Keratinocyte (primary cell): Measurements from ENCODE around the gene C4orf46. TPM values are rescaled to one million over a fixed set of nuclear protein-coding genes. Genes with fewer than 3 reads are reported as not detected.

Source experiments
- DNase-seq: peaks from one replicate; pipeline ENCODE4 v3.0.0-alpha.2; 2011; ENCODE audit warnings: low read depth, missing footprints, low spot score
- FAIRE-seq: peaks from 2 replicates; lab custom pipeline; 2011; peaks lifted over from hg19 to GRCh38; lab: Jason Lieb, UNC
- H2AFZ ChIP-seq: 2 replicates; pipeline ENCODE4 v1.6.0; 2012; ENCODE audit warnings: low read length, control low read depth, inconsistent platforms; ENCODE audit not compliant: control insufficient read depth
- H3K27ac ChIP-seq: 2 replicates; pipeline ENCODE4 v1.5.1; 2011; ENCODE audit warnings: low read length; ENCODE audit not compliant: control insufficient read depth, insufficient read depth
- H3K27me3 ChIP-seq: 3 replicates; pipeline ENCODE4 v1.6.0; 2011; ENCODE audit warnings: low read length; ENCODE audit not compliant: control insufficient read depth, insufficient read depth; ENCODE audit errors: extremely low read depth
- H3K36me3 ChIP-seq, 2 experiments: 2 replicates in 1 of 2; 3 replicates in 1 of 2; pipeline ENCODE4 v1.5.1; 2011; ENCODE audit warnings: low read length in 2 of 2, mild to moderate bottlenecking in 1 of 2; ENCODE audit not compliant: control insufficient read depth in 2 of 2, insufficient read depth in 2 of 2; ENCODE audit errors: extremely low read depth in 1 of 2
- H3K4me1 ChIP-seq: 3 replicates; pipeline ENCODE4 v1.5.1; 2011; ENCODE audit warnings: low read length; ENCODE audit not compliant: control insufficient read depth, insufficient read depth; ENCODE audit errors: extremely low read depth
- H3K4me2 ChIP-seq: 3 replicates; pipeline ENCODE4 v1.6.0; 2011; ENCODE audit warnings: low read depth, low read length; ENCODE audit not compliant: control insufficient read depth, insufficient read depth; ENCODE audit errors: extremely low read depth
- H3K4me3 ChIP-seq, 3 experiments: fragments of 200-600 bp in 1 of 3; sonication (generic) in 1 of 3; 2 replicates in 2 of 3; 3 replicates in 1 of 3; pipeline ENCODE4 v1.5.1; 2011 to 2016; ENCODE audit warnings: low read length in 3 of 3, mild to moderate bottlenecking in 3 of 3, control low read depth in 2 of 3, inconsistent platforms in 1 of 3, low read depth in 1 of 3, mixed read lengths in 1 of 3, mixed run types in 1 of 3, moderate library complexity in 1 of 3; ENCODE audit not compliant: control insufficient read depth in 2 of 3, insufficient read depth in 2 of 3; ENCODE audit errors: extremely low read depth in 1 of 3
- H3K79me2 ChIP-seq: 2 replicates; pipeline ENCODE4 v1.6.0; 2012; ENCODE audit warnings: low read length; ENCODE audit not compliant: control insufficient read depth, insufficient read depth
- H3K9ac ChIP-seq: 3 replicates; pipeline ENCODE4 v1.6.0; 2011; ENCODE audit warnings: low read length; ENCODE audit not compliant: control insufficient read depth, insufficient read depth; ENCODE audit errors: extremely low read depth
- H3K9me1 ChIP-seq: 3 replicates; pipeline ENCODE4 v1.6.0; 2011; ENCODE audit warnings: low read length; ENCODE audit not compliant: control insufficient read depth, insufficient read depth; ENCODE audit errors: extremely low read depth
- H3K9me3 ChIP-seq: 2 replicates; pipeline ENCODE4 v1.5.1; 2012; ENCODE audit warnings: low read depth, low read length; ENCODE audit not compliant: control insufficient read depth
- H4K20me1 ChIP-seq: 3 replicates; pipeline ENCODE4 v1.6.0; 2011; ENCODE audit warnings: low read length; ENCODE audit not compliant: control insufficient read depth, insufficient read depth; ENCODE audit errors: extremely low read depth
- EZH2 ChIP-seq: IDR thresholded peaks from one replicate; pipeline ENCODE4 v1.6.1; 2012; ENCODE audit warnings: inconsistent platforms, mild to moderate bottlenecking, low read length, moderate library complexity
- dilution Hi-C: fragments of 300-500 bp; cut with MboI; formaldehyde crosslinking; loops from one replicate; pipeline ENCODE4 v1.7.0; 2020; ENCODE audit warnings: low sequenced_read_pairs; ENCODE audit not compliant: extremely low pct_ligation_motif_present
- polyA plus RNA-seq, 5 experiments: library from polyadenylated mRNA; depleted of rRNA in 3 of 5; stranded (reverse) in 3 of 5; stranded (forward) in 1 of 5; unstranded in 1 of 5; fragments of >200 nt; gene quantifications; 1 replicate in 1 of 5; 2 replicates in 3 of 5; 3 replicates in 1 of 5; pipeline versions ENCODE4 v1.2.1 to v1.2.3, GENCODE V29; 2011 to 2012; ENCODE audit warnings: missing spikeins in 2 of 5, low read depth in 1 of 5, low replicate concordance in 1 of 5
- TF ChIP-seq, protein P1 (sequence below), 3 experiments: IDR thresholded peaks in 1 of 3; conservative IDR thresholded peaks in 1 of 3; optimal IDR thresholded peaks in 1 of 3; 2 replicates in 2 of 3; 3 replicates in 1 of 3; pipeline versions ENCODE3 to v1.5.1; 2011; ENCODE audit warnings: low read length in 3 of 3, mild to moderate bottlenecking in 3 of 3, moderate library complexity in 2 of 3, control low read depth in 1 of 3, inconsistent platforms in 1 of 3; ENCODE audit not compliant: insufficient read depth in 2 of 3; ENCODE audit errors: extremely low read depth in 1 of 3

C4orf46 gene
- polyA plus RNA-seq, 1 donor (not counting 4 experiments of a cell fraction or from before 2014, with no cell fraction given): 14.6 TPM

GRCh38 chr4:158630893-158631292 is 40.8 kb downstream of the C4orf46 start:
- dilution Hi-C loops: no loop called here
- H3K4me2 ChIP-seq: no peak overlapping the region
- peak; percentile 29 for FAIRE-seq

GRCh38 chr4:158625544-158625943 is 46.1 kb downstream of the C4orf46 start:
- no peaks in the 10 kb centered on the region for H3K4me1 ChIP-seq
- H3K79me2 ChIP-seq: no peaks in the 10 kb centered on the region
- H3K9me3 ChIP-seq: no peaks in the 10 kb centered on the region
- no peaks in the 10 kb centered on the region for H3K9me1 ChIP-seq
- H2AFZ ChIP-seq: no peak overlapping the region
- FAIRE-seq: no peak
- no peaks in the 10 kb centered on the region for H3K36me3 ChIP-seq
- no peak overlapping the region for H3K9ac ChIP-seq
- H3K27me3 ChIP-seq: no peaks in the 10 kb centered on the region
- no peak overlapping the region for H3K4me2 ChIP-seq
- dilution Hi-C loops: no loop called here
- DNase-seq: no peak
- H3K27ac ChIP-seq: no peak overlapping the region
- no peak overlapping the region for H3K4me3 ChIP-seq
- H4K20me1 ChIP-seq: no peaks in the 10 kb centered on the region
- no peak for TF ChIP-seq EZH2
- TF ChIP-seq, protein P1, sequence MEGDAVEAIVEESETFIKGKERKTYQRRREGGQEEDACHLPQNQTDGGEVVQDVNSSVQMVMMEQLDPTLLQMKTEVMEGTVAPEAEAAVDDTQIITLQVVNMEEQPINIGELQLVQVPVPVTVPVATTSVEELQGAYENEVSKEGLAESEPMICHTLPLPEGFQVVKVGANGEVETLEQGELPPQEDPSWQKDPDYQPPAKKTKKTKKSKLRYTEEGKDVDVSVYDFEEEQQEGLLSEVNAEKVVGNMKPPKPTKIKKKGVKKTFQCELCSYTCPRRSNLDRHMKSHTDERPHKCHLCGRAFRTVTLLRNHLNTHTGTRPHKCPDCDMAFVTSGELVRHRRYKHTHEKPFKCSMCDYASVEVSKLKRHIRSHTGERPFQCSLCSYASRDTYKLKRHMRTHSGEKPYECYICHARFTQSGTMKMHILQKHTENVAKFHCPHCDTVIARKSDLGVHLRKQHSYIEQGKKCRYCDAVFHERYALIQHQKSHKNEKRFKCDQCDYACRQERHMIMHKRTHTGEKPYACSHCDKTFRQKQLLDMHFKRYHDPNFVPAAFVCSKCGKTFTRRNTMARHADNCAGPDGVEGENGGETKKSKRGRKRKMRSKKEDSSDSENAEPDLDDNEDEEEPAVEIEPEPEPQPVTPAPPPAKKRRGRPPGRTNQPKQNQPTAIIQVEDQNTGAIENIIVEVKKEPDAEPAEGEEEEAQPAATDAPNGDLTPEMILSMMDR (optimal IDR thresholded peaks at IDR 0.05 in 1 of 3, IDR thresholded peaks at IDR 0.05 in 1 of 3, conservative IDR thresholded peaks at IDR 0.05 in 1 of 3; ENCODE audit: extremely low read depth in 1 of 3, insufficient read depth in 2 of 3, low read length in 3 of 3): no peak

More at GRCh38 chr4:158630893-158631292, 40.8 kb downstream of the C4orf46 start:
- no peak overlapping the region for H2AFZ ChIP-seq
- H3K27me3 ChIP-seq: no peaks in the 10 kb centered on the region
- H4K20me1 ChIP-seq: no peaks in the 10 kb centered on the region
- H3K27ac ChIP-seq: no peak overlapping the region
- H3K36me3 ChIP-seq: no peaks in the 10 kb centered on the region
- H3K9me1 ChIP-seq: no peaks in the 10 kb centered on the region
- TF ChIP-seq, protein P1 (optimal IDR thresholded peaks at IDR 0.05 in 1 of 3, IDR thresholded peaks at IDR 0.05 in 1 of 3, conservative IDR thresholded peaks at IDR 0.05 in 1 of 3; ENCODE audit: extremely low read depth in 1 of 3, insufficient read depth in 2 of 3, low read length in 3 of 3): no peak
- no peak for TF ChIP-seq EZH2
- DNase-seq: no peak
- no peaks in the 10 kb centered on the region for H3K9me3 ChIP-seq
- no peaks in the 10 kb centered on the region for H3K79me2 ChIP-seq
- H3K4me3 ChIP-seq: no peak overlapping the region
- H3K4me1 ChIP-seq: no peaks in the 10 kb centered on the region
- H3K9ac ChIP-seq: no peak overlapping the region
